ENCODE measurements around the gene CFAP77. TPM values are rescaled to one million over a fixed set of nuclear protein-coding genes. Genes with fewer than 3 reads are reported as not detected.

CFAP77 gene
- total and polyA plus RNA-seq, 2 of the 8 experiments (the other 6 are each of a cell fraction or from before 2014, with no cell fraction given): 0.63 to 0.97 TPM

DNA sequence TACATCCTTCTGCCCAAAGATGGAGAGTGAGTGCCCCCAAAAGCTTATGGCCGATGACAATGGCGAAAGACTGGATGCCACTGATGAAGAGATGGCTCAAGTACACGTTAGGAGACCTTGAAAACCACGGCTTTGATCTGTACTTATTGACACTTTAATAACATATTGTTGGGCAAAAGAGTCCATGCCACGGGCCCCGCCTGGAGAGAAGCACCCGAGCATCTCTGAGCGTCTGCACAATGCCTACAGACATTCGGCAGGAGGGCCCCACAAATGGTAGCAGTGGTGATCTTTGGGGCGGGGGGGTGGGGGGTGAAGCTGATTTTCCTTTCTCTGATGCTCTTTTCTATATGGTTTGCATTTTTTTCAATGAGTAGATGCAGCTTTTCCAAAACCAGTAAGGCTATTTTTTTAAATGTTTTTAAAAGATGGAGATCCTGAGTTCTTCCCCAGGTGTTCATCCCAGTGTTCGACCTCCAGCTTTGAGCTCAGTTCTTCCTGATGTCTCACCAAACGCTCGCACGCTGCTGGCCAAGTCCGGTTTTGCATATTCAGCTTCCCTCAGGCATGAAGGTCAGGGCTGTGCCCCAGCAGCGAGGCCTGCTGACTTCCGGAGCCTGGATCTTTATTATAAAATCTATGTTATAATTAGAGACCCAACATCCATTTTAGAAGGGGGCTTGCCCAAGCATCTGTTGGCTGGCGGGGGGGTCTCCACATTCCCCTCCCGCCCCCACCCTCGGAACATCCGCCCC lies 138.1 kb downstream of the CFAP77 start (continued):
- TF ChIP-seq HDAC2 (IDR thresholded peaks at IDR 0.05; ENCODE audit: borderline replicate concordance in 1 of 2, low read depth in 2 of 2, low read length in 2 of 2): no peak
- TF ChIP-seq GTF2F1 (IDR thresholded peaks at IDR 0.05; ENCODE audit: borderline replicate concordance, low read depth, low read length): no peak
- no peak for TF ChIP-seq RFX5 (IDR thresholded peaks at IDR 0.05; ENCODE audit: borderline replicate concordance, low read depth, low read length)

All from H1 (cell line).